ENCODE results near the gene CLASRP.
"Not testable (repeated sequence)": the region's sequence is repeated elsewhere in the genome, so short reads cannot be mapped to it uniquely, and the experiment has no call there.

The CLASRP gene, protein sequence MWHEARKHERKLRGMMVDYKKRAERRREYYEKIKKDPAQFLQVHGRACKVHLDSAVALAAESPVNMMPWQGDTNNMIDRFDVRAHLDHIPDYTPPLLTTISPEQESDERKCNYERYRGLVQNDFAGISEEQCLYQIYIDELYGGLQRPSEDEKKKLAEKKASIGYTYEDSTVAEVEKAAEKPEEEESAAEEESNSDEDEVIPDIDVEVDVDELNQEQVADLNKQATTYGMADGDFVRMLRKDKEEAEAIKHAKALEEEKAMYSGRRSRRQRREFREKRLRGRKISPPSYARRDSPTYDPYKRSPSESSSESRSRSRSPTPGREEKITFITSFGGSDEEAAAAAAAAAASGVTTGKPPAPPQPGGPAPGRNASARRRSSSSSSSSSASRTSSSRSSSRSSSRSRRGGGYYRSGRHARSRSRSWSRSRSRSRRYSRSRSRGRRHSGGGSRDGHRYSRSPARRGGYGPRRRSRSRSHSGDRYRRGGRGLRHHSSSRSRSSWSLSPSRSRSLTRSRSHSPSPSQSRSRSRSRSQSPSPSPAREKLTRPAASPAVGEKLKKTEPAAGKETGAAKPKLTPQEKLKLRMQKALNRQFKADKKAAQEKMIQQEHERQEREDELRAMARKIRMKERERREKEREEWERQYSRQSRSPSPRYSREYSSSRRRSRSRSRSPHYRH

GRCh38 chr19:45038931-45039893 is at the start of gene CLASRP:
Gene CLASRP (plus strand): TSS chr19:45039045. CDS start chr19:45040213, 1,168 bp downstream.
- DNase-seq, result peak; percentile 74

- no peak for DNase-seq
Observed at GRCh38 chr19:44990459-44990858, 48.4 kb upstream of the CLASRP start.

GRCh38 chr19:44990966-44991365 is 47.9 kb upstream of the CLASRP start:
- no peak for DNase-seq

GRCh38 chr19:44992336-44993163 is 46.3 kb upstream of the CLASRP start:
- DNase-seq, result no peak

DNA sequence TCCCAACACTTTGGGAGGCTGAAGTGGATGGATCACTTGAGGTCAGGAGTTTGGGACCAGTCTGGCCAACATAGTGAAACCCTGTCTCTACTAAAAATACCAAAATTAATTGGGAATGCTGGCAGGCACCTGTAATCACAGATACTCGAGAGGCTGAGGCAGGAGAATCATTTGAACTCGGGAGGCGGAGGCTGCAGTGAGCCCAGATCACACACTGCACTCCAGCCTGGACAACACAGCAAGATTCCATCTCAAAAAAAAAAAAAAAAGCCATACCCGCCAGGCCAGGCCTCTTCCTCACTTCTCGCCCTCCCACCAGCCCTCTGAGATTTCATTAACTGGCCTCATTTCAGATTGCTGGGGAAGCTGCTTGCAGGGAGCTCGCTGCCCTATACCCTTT is 45.3 kb upstream of the CLASRP start:
- DNase-seq, result no peak

- DNase-seq, result no peak
Observed at GRCh38 chr19:44993926-44994537, 44.8 kb upstream of the CLASRP start.

GRCh38 chr19:44998025-44998424 is 40.8 kb upstream of the CLASRP start:
- no peak for DNase-seq

DNA sequence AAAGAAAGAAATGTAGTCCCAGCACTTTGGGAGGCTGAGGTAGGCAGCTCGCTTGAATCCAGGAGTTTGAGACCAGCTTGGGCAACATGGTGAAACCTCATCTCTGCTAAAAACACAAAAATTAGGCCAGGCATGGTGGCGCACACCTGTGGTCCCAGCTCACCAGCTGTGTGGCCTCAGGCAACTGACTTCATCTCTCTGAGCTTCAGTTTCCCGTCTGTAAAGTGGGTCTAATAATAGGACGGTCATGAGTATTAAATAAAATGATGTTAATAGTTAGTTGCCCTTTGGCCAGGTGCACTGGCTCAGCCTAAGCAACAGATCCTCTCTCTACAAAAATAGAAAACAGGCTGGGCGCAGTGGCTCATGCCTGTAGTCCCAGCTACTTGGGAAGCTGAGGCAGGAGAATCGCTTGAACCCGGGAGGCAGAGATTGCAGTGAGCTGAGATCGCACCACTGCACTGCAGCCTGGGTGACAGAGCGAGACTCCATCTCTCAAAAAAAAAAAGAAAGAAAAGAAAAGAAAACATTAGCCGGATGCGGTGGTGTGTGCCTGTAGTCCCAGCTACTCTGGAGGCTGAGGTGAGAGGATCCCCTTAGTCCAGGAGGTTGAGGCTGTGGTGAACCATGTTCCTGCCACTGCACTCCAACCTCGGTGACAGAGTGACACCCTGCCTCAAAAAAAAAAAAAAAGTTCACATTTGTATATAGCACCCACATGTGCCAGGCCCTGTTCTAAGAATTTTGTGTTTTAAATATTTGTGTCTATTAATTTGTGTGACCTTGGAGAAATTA is 39.5 kb upstream of the CLASRP start:
- DNase-seq, result not testable (repeated sequence)

DNA sequence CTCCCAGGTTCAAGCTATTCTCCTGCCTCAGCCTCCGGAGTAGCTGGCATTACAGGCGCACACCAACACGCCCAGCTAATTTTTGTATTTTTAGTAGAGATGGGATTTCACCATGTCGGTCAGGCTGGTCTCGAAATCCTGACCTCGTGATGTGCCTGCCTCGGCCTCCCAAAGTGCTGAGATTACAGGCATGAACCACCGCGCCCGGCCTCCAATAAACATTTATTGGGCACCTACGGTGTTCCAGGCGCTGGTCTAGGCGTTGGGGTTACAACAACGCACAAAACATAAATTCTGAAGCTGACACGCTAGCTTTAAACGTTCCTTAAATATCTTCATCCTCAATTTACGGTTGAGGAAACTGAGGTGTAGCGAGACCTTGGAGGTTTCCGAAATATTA is 38.2 kb upstream of the CLASRP start:
- DNase-seq, result not testable (repeated sequence)

- peak; percentile 79 for DNase-seq
Observed at GRCh38 chr19:45001087-45001739, 37.6 kb upstream of the CLASRP start, which contains the start of gene RELB. Gene RELB (plus strand): TSS chr19:45001464. CDS start chr19:45001580, 116 bp downstream.

DNA sequence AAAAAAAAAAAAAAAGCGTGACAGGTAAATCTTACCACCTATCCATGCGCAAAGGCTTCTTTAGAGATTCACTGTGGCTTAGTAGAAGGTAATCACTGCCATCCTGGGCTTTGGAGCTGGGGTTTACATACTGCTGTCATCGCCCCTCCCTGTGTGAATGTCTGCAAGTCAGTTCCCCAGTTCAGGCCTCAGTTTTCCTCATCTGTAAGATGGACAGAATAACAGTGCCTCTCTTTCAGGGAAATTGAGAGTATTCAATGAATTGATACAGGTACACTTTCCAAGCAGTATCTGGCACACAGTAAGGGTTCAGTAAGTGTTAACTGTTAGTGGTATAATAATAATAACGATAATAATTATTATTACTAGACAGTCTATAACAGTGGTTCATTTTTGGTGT is 35.4 kb upstream of the CLASRP start:
- no peak for DNase-seq

DNA sequence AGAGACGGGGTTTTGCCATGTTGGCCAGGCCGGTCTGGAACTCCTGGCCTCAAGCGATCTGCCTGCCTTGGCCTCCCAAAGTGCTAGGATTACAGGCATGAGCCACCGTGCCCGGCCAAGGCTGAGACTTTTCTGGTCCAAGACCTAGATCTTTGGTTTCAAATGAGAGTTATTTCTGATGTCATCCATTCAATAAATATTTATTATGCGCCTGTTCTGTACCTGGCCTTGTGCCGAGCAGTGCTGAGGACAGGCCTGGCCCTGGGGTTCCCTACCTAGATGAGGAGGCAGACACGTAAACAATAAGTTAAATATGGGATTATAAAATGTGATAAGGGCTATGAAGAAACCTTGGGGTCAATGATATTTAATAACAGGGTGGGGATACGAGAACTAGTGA is 33.1 kb upstream of the CLASRP start:
- DNase-seq, result no peak

- no peak for DNase-seq
Observed at GRCh38 chr19:45008552-45008951, 30.3 kb upstream of the CLASRP start.

DNA sequence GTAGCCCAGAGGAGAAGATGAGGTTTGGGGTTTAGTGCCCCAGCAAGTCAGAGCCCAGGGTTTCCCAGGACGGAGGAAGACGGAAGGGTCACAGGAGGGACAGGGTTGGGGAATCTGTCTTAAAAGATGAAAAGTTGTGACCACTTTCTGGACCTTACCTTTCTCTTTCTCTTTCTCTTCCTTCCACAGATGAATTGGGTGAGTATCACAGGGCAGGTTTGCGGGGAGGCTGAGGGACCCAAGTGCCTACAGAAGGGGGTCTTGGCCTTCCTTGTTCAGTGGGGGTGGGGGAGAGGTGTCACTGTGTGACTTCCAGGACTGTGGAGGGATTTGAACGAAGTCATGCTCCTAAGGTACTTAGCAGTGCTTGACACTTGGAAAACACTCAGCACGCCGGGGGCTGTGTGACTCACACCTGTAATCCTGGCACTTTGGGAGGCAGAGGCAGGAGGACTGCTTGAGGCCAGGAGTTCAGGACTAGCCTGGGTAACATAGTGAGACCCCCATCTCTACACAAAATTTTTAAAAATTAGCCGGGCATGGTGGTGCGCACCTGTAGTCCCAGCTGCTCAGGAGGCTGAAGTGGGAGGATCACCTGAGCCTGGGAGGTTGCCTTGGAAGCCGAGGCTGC is 29.1 kb upstream of the CLASRP start:
- no peak for DNase-seq

DNA sequence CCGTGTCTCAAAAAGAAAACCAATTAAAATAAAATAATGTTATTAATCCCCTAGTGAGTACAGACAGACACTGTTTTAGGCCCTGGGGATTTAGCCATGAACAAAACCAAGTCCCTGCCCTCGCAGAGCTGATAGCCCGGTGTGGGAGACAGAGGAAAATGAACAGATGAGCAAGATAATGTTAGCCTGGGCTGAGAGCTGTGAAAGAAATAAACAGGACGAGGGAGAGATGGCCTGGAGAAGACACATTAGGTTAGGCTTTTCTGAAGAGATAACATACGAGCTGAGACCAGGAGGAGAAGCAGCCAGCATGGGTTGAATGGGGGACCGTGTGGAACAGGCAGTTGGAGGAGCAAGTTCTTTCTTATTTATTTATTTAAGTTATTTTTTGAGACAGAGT is 28.5 kb upstream of the CLASRP start:
- DNase-seq, result no peak

DNA sequence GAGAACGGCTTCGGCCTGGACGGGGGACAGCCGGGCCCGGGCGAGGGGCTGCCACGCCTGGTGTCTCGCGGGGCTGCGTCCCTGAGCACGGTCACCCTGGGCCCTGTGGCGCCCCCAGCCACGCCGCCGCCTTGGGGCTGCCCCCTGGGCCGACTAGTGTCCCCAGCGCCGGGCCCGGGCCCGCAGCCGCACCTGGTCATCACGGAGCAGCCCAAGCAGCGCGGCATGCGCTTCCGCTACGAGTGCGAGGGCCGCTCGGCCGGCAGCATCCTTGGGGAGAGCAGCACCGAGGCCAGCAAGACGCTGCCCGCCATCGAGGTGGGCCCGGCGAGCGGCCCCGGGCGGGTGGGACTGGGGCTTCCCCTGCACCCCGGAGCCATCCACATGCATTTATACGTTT is 26.9 kb upstream of the CLASRP start:
- no peak for DNase-seq

GRCh38 chr19:45016388-45017314 is 22.2 kb upstream of the CLASRP start:
- DNase-seq, result peak; percentile 39

DNA sequence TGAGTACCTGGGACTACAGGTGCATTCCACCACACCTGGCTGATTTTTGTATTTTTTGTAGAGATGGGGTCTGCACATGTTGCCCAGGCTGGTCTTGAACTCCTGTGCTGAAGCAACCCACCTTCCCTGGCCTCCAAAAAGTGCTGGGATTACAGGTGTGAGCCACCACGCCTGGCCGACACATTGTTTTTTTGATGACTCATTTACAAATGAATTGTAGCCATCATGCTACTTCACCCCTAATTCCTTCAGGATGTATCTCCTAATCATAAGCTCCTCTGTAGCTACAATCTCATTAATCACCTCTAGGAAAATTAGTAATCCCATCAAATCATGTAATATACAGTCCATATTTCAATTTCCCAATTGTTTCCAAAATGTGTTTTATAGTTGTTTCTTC is 19.7 kb upstream of the CLASRP start:
- DNase-seq, result no peak

DNA sequence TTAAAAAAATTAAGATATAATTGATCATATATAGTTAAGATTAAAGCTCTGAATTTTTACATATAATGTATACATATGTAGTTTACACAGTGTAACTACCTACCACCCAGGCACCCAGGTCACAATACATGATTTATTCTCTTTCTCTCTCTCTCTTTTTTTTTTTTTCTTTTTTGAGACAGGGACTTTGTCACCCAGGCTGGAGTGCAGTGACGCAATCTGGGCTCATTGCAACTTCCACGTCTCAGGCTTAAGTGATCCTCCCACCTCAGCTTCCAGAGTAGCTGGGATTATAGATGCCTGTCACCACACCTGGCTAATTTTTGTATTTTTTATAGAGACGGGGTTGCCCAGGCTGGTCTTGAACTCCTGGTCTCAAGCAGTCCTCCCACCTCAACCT is 18.8 kb upstream of the CLASRP start:
- DNase-seq, result no peak
